ENCODE measurements around the gene MALRD1. TPM values are rescaled to one million over a fixed set of nuclear protein-coding genes. Genes with fewer than 3 reads are reported as not detected.

MALRD1 gene
- total and polyA plus RNA-seq, 2 experiments from 2014 or later: 17.8 to 52.6 TPM

GRCh38 chr10:19046679-19047078 is 1.9 kb upstream of the MALRD1 start:
- Histone ChIP-seq H3K27ac (peak overlapping the region; percentile 71), H3K9me2 (replicated peaks; ENCODE audit: insufficient read depth) (no peaks in the 10 kb centered on the region), H3K4me2 (peak overlapping the region; percentile 63), H4K20me1 (ENCODE audit: insufficient read depth, poor library complexity, severe bottlenecking) (no peaks in the 10 kb centered on the region), H3K9me3 (ENCODE audit: low read depth) (no peaks in the 10 kb centered on the region), H3K4me3 (no peak overlapping the region), H3K4me1 (ENCODE audit: insufficient read depth) (no peaks in the 10 kb centered on the region), H3K27me3 (no peaks in the 10 kb centered on the region), H2AFZ (no peak overlapping the region), H3K79me2 (peaks cover 13% of the 10 kb centered on the region), H3K36me3 (replicated peaks; ENCODE audit: insufficient read depth, low read depth) (peaks cover 4% of the 10 kb centered on the region)
- 75% methylated on average over 1 of the region's 1 CpG for WGBS (ENCODE audit: low lambda C conversion rate, missing lambda C conversion rate)
- no peak for TF ChIP-seq EZH2 (IDR thresholded peaks at IDR 0.05; ENCODE audit: borderline replicate concordance)
- TF ChIP-seq CTCF (IDR thresholded peaks at IDR 0.05; ENCODE audit: poor library complexity): no peak
- no peak for TF ChIP-seq EZH2phosphoT487 (IDR thresholded peaks at IDR 0.05; ENCODE audit: low read depth, severe bottlenecking, unreplicated experiment)
- peak; percentile 32 for DNase-seq (ENCODE audit: low spot score)

GRCh38 chr10:19048891-19049290 is 290 bp downstream of the MALRD1 start:
- Histone ChIP-seq H3K4me3 (peak overlapping the region; percentile 19), H3K4me2 (peak overlapping the region; percentile 63), H3K79me2 (peaks cover 17% of the 10 kb centered on the region), H3K27me3 (no peaks in the 10 kb centered on the region), H3K36me3 (replicated peaks; ENCODE audit: insufficient read depth, low read depth) (peaks cover 4% of the 10 kb centered on the region), H3K27ac (peak overlapping the region; percentile 80), H3K4me1 (ENCODE audit: insufficient read depth) (no peaks in the 10 kb centered on the region), H3K9me2 (replicated peaks; ENCODE audit: insufficient read depth) (no peaks in the 10 kb centered on the region), H2AFZ (no peak overlapping the region), H3K9me3 (ENCODE audit: low read depth) (no peaks in the 10 kb centered on the region), H4K20me1 (ENCODE audit: insufficient read depth, poor library complexity, severe bottlenecking) (no peaks in the 10 kb centered on the region)
- no peak for DNase-seq (ENCODE audit: low spot score)
- TF ChIP-seq CTCF (IDR thresholded peaks at IDR 0.05; ENCODE audit: poor library complexity): no peak
- 24% methylated on average over 3 of the region's 3 CpGs for WGBS (ENCODE audit: low lambda C conversion rate, missing lambda C conversion rate)

- Histone ChIP-seq H2AFZ (no peak overlapping the region), H3K9me2 (replicated peaks; ENCODE audit: insufficient read depth) (no peaks in the 10 kb centered on the region), H3K4me3 (peak overlapping the region; percentile 19), H3K36me3 (replicated peaks; ENCODE audit: insufficient read depth, low read depth) (peaks cover 4% of the 10 kb centered on the region), H3K4me2 (peak overlapping the region; percentile 63), H3K4me1 (ENCODE audit: insufficient read depth) (no peaks in the 10 kb centered on the region), H3K27ac (peak overlapping the region; percentile 80), H3K79me2 (peaks cover 18% of the 10 kb centered on the region), H4K20me1 (ENCODE audit: insufficient read depth, poor library complexity, severe bottlenecking) (no peaks in the 10 kb centered on the region), H3K9me3 (ENCODE audit: low read depth) (no peaks in the 10 kb centered on the region), H3K27me3 (no peaks in the 10 kb centered on the region)
- peak; percentile 8 for DNase-seq (ENCODE audit: low spot score)
- TF ChIP-seq CTCF (IDR thresholded peaks at IDR 0.05; ENCODE audit: poor library complexity): no peak
- no peak for TF ChIP-seq EZH2 (IDR thresholded peaks at IDR 0.05; ENCODE audit: borderline replicate concordance)
- TF ChIP-seq EZH2phosphoT487 (IDR thresholded peaks at IDR 0.05; ENCODE audit: low read depth, severe bottlenecking, unreplicated experiment): no peak
- WGBS (ENCODE audit: low lambda C conversion rate, missing lambda C conversion rate): 71% methylated on average over 2 of the region's 2 CpGs
These were observed 966 bp downstream of the MALRD1 start for GRCh38 chr10:19049567-19049966.

- H3K27ac ChIP-seq: no peak overlapping the region
- no peaks in the 10 kb centered on the region for H3K4me1 ChIP-seq (ENCODE audit: insufficient read depth)
- H3K79me2 ChIP-seq: peaks cover 39% of the 10 kb centered on the region
- H3K9me3 ChIP-seq (ENCODE audit: low read depth): no peaks in the 10 kb centered on the region
- H3K9me2 ChIP-seq (replicated peaks; ENCODE audit: insufficient read depth): no peaks in the 10 kb centered on the region
- no peak overlapping the region for H2AFZ ChIP-seq
- TF ChIP-seq CTCF (IDR thresholded peaks at IDR 0.05; ENCODE audit: poor library complexity): no peak
- no peak for TF ChIP-seq EZH2phosphoT487 (IDR thresholded peaks at IDR 0.05; ENCODE audit: low read depth, severe bottlenecking, unreplicated experiment)
- no peak for TF ChIP-seq EZH2 (IDR thresholded peaks at IDR 0.05; ENCODE audit: borderline replicate concordance)
- peaks cover 4% of the 10 kb centered on the region for H3K36me3 ChIP-seq (replicated peaks; ENCODE audit: insufficient read depth, low read depth)
- H3K27me3 ChIP-seq: no peaks in the 10 kb centered on the region
- WGBS (ENCODE audit: low lambda C conversion rate, missing lambda C conversion rate): 49% methylated on average over 5 of the region's 5 CpGs
- DNase-seq (ENCODE audit: low spot score): no peak
- no peak overlapping the region for H3K4me2 ChIP-seq
- H3K4me3 ChIP-seq: no peak overlapping the region
- no peaks in the 10 kb centered on the region for H4K20me1 ChIP-seq (ENCODE audit: insufficient read depth, poor library complexity, severe bottlenecking)
These were observed 5.8 kb downstream of the MALRD1 start for GRCh38 chr10:19054289-19054835.
